Brain microvascular endothelial cell (primary cell): ENCODE measurements around the gene INPP4B.
A peak's percentile ranks its signal among the peaks of the same experiment; 100 is the strongest.

ENCODE experiments used
- DNase-seq: peaks from one replicate; pipeline ENCODE4 v3.0.0-alpha.2; 2020
- H3K27ac ChIP-seq: fragments of 250-450 bp; sonication (Bioruptor Pico); 2 replicates; pipeline ENCODE4 v1.5.1; 2020; ENCODE audit warnings: mild to moderate bottlenecking, moderate library complexity
- H3K27me3 ChIP-seq: fragments of 250-450 bp; sonication (Bioruptor Pico); replicated peaks from 2 replicates; pipeline ENCODE4 v1.5.1; 2020; ENCODE audit warnings: mild to moderate bottlenecking
- H3K36me3 ChIP-seq: fragments of 250-450 bp; sonication (Bioruptor Pico); replicated peaks from 2 replicates; pipeline ENCODE4 v1.5.1; 2020; ENCODE audit warnings: mild to moderate bottlenecking
- H3K4me3 ChIP-seq: 2 replicates; pipeline ENCODE4 v1.5.1; 2011; ENCODE audit warnings: low read depth, mild to moderate bottlenecking, control low read depth, low read length, moderate library complexity
- in situ Hi-C: cut with HindIII; loops from 2 replicates; pipeline ENCODE4 v1.10.0; 2017; ENCODE audit warnings: low sequenced_read_pairs, low pct_ligation_motif_present
- TF ChIP-seq, protein P1 (sequence below): IDR thresholded peaks from 2 replicates; pipeline ENCODE4 v1.5.1; 2011; ENCODE audit warnings: low read depth, mild to moderate bottlenecking, moderate library complexity, low read length, control low read depth, inconsistent platforms; ENCODE audit errors: missing control alignments

The INPP4B gene

DNA sequence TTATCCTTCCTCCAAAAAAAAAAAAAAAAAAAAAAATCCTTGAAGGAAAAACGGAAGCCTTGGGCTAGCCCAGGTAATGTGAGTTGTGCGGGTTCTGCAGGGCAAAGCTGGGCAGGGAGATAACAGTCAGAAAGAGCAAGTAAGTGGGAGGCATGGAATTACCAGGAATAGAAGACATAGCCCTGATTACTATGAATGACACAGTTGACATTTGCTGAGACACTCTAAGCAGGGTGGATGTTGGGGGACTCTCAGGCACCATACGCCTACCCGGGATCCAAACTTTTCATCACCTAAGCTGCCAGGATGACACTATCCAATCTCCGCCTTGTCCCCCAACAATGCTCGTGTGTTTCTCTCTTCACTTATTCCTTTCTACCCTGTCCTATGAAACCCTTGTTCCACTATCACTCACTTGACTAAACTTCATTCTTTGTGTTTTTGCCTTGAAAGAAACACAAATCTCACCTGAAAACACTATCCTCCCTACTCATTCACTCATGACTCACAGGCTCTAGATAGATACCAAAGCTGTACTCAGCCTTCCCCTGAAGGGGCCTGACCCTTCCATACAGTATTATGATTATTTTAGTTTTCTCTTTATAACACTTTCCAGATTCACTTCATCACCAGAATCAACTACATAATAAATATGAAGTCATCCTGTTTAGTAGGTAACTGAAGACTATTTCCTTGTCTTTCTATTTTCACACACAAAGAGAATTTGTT, 158.4 kb downstream of the INPP4B start:
- in situ Hi-C loops, result no loop called here
- no peak for DNase-seq
- H3K36me3 ChIP-seq, result no peaks in the 10 kb centered on the region
- TF ChIP-seq, protein P1, sequence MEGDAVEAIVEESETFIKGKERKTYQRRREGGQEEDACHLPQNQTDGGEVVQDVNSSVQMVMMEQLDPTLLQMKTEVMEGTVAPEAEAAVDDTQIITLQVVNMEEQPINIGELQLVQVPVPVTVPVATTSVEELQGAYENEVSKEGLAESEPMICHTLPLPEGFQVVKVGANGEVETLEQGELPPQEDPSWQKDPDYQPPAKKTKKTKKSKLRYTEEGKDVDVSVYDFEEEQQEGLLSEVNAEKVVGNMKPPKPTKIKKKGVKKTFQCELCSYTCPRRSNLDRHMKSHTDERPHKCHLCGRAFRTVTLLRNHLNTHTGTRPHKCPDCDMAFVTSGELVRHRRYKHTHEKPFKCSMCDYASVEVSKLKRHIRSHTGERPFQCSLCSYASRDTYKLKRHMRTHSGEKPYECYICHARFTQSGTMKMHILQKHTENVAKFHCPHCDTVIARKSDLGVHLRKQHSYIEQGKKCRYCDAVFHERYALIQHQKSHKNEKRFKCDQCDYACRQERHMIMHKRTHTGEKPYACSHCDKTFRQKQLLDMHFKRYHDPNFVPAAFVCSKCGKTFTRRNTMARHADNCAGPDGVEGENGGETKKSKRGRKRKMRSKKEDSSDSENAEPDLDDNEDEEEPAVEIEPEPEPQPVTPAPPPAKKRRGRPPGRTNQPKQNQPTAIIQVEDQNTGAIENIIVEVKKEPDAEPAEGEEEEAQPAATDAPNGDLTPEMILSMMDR, result no peak
- no peak overlapping the region for H3K4me3 ChIP-seq
- no peak overlapping the region for H3K27ac ChIP-seq
- no peaks in the 10 kb centered on the region for H3K27me3 ChIP-seq

DNA sequence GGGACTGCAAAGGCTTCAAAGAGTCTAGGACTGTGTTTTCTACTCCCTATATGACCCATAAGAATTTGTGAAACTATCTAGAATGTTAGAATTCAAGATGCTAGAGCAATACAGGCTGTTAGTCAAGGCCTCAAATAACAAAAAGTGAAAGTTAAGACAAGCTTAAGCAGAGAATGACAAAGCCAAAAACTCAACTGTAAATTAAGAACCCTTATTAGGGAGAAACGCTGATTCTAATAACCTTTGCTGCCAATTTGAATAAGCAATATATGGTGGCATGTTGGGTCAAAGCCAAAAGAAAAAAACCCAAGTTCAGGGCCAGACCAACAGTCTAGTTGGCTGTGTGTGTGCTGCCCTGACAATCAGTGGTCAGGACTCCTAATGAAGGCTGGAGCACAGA, 160.0 kb downstream of the INPP4B start:
- no peak for DNase-seq
- H3K27me3 ChIP-seq, result no peaks in the 10 kb centered on the region
- H3K4me3 ChIP-seq, result no peak overlapping the region
- in situ Hi-C loops, result no loop called here
- H3K36me3 ChIP-seq, result no peaks in the 10 kb centered on the region
- no peak overlapping the region for H3K27ac ChIP-seq
- TF ChIP-seq, protein P1, result no peak

DNA sequence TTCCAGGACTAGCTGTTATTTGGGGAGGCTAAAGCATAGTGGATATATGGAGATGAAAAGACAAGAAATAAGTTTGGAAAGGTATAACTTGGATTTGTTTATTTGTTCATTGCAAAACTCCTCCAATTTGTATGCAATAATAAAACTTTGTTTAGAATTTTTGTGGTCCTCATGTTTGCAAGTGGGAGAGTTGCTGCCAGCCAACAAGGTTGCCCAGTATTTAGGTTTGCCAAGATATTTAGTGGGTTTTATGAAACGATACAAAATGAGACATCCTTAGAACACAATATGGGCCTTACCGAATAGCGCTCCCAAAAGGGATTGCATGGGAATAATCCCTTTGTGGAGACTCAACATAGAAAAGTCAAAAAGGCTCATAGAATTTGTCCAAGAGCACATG, 162.1 kb downstream of the INPP4B start:
- Histone ChIP-seq H3K36me3 (no peaks in the 10 kb centered on the region), H3K27ac (no peak overlapping the region), H3K27me3 (no peaks in the 10 kb centered on the region), H3K4me3 (no peak overlapping the region)
- TF ChIP-seq, protein P1, result no peak
- DNase-seq, result no peak
- in situ Hi-C loops, result no loop called here

DNA sequence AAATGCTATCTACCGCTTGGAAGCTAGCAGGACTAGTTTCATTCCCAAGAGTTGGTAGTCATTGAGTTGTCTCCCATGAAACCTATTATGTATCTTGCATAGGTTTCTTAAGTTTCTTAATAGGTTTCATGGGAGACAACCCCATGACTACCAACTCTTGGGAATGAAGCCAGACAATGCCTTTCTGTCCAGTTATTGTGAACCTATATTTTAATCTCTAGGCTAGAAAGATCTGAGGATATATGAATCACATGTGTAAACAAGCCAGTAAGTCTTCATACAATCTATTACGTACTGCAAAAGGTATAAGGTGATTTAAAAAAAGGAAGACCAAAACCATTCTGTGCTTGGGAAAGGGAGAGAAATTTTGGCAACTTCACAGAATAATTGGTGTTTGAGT, 162.6 kb downstream of the INPP4B start:
- Histone ChIP-seq H3K4me3 (no peak overlapping the region), H3K27me3 (no peaks in the 10 kb centered on the region), H3K36me3 (no peaks in the 10 kb centered on the region), H3K27ac (no peak overlapping the region)
- no peak for DNase-seq
- TF ChIP-seq, protein P1, result no peak
- in situ Hi-C loops, result no loop called here

DNA sequence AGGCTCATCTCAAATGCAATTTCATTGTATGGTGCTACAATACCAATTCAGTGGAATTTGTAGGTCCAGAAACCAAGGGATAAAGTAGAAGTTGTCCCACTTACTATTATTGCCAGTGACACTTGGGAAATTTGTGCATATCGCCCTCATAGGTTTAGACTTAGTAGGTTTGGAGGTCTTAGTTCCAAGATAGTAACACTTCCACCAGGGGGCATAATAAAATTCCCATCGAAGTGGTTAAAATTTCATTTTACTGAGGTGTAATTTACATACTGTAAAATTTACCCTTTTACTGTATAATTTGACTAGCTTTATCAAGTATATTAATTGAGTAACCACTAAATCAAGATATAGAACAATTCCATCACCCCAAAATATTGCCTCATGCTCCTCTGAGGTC, 174.6 kb downstream of the INPP4B start:
- no peaks in the 10 kb centered on the region for H3K27me3 ChIP-seq
- no peak overlapping the region for H3K4me3 ChIP-seq
- in situ Hi-C loops, result no loop called here
- no peak overlapping the region for H3K27ac ChIP-seq
- no peaks in the 10 kb centered on the region for H3K36me3 ChIP-seq
- DNase-seq, result no peak
- TF ChIP-seq, protein P1, result peak; percentile 17

DNA sequence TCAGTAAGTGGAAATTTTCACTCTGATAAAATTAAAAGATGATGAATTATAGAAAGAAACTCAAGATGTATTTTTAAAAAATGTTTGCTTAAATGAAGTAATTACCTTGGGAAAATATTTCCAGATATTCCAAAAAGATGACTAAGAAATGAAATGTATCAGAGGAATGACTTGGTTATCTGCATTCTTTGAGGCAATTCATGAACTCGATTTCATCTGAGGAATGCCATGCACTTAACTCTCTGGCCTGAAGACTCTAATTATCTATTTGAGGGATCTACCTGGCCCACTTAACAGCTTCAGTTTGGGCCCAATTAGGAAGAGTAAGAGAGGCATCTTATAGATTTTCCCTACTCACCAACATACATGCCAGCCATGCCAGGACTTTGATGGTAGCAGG, 182.3 kb downstream of the INPP4B start:
- no peak overlapping the region for H3K4me3 ChIP-seq
- in situ Hi-C loops, result no loop called here
- H3K27ac ChIP-seq, result no peak overlapping the region
- no peaks in the 10 kb centered on the region for H3K27me3 ChIP-seq
- TF ChIP-seq, protein P1, result no peak
- no peaks in the 10 kb centered on the region for H3K36me3 ChIP-seq
- no peak for DNase-seq
